NB4 (cell line): Measurements from ENCODE around the gene SPRED1.
A peak's percentile ranks its signal among the peaks of the same experiment; 100 is the strongest.

Experiments used
- DNase-seq: peaks from one replicate; pipeline ENCODE4 v3.0.0; 2010; ENCODE audit warnings: low read depth
- H3K4me3 ChIP-seq: one replicate; pipeline ENCODE4 v1.5.1; 2011; ENCODE audit warnings: mild to moderate bottlenecking, low read depth, low read length, moderate library complexity
- MAX ChIP-seq: IDR thresholded peaks from 2 replicates; pipeline ENCODE4 v1.6.1; 2011; ENCODE audit warnings: low read depth, low read length
- MYC ChIP-seq: IDR thresholded peaks from 2 replicates; pipeline ENCODE4 v1.6.1; 2011; ENCODE audit warnings: low read depth, low read length
- POLR2A ChIP-seq: IDR thresholded peaks from 2 replicates; pipeline ENCODE4 v1.6.1; 2011; ENCODE audit warnings: mild to moderate bottlenecking; ENCODE audit not compliant: insufficient read length; ENCODE audit errors: extremely low read depth
- TF ChIP-seq, protein P1 (sequence below): IDR thresholded peaks from one replicate; pipeline ENCODE4 v1.5.1; 2012; ENCODE audit warnings: low read depth, low read length

Gene SPRED1

GRCh38 chr15:38374556-38374955, 121.9 kb downstream of the SPRED1 start:
- no peak for TF ChIP-seq POLR2A
- no peak for TF ChIP-seq MAX
- TF ChIP-seq MYC = no peak
- TF ChIP-seq, protein P1, sequence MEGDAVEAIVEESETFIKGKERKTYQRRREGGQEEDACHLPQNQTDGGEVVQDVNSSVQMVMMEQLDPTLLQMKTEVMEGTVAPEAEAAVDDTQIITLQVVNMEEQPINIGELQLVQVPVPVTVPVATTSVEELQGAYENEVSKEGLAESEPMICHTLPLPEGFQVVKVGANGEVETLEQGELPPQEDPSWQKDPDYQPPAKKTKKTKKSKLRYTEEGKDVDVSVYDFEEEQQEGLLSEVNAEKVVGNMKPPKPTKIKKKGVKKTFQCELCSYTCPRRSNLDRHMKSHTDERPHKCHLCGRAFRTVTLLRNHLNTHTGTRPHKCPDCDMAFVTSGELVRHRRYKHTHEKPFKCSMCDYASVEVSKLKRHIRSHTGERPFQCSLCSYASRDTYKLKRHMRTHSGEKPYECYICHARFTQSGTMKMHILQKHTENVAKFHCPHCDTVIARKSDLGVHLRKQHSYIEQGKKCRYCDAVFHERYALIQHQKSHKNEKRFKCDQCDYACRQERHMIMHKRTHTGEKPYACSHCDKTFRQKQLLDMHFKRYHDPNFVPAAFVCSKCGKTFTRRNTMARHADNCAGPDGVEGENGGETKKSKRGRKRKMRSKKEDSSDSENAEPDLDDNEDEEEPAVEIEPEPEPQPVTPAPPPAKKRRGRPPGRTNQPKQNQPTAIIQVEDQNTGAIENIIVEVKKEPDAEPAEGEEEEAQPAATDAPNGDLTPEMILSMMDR = no peak
- H3K4me3 ChIP-seq = no peak overlapping the region
- DNase-seq = no peak

DNA sequence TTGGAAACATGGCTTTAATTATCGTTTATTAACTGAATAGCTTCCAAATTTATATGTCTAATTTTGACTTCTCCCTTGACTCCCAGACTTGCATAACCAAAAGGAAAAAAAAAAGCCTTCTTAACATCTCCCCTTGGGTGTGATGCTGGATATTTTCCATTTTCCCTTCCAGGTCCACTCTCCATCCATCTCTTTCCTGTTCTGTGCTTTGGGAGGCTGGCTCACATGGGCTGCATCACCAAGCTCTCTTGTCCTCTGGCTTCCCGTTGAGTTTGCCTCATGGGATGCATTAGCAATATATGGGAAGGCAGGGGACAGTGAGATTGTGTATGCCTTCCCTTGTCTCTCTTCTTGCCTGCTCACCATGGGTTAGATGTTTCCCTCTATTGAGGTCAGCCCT, 123.4 kb downstream of the SPRED1 start:
- TF ChIP-seq MAX = no peak
- no peak for TF ChIP-seq POLR2A
- TF ChIP-seq MYC = no peak
- TF ChIP-seq, protein P1 = no peak
- no peak overlapping the region for H3K4me3 ChIP-seq
- no peak for DNase-seq

- DNase-seq = no peak
- no peak for TF ChIP-seq POLR2A
- TF ChIP-seq, protein P1 = no peak
- no peak for TF ChIP-seq MAX
- no peak for TF ChIP-seq MYC
- no peak overlapping the region for H3K4me3 ChIP-seq
Measured at GRCh38 chr15:38377636-38378035, 125.0 kb downstream of the SPRED1 start.

DNA sequence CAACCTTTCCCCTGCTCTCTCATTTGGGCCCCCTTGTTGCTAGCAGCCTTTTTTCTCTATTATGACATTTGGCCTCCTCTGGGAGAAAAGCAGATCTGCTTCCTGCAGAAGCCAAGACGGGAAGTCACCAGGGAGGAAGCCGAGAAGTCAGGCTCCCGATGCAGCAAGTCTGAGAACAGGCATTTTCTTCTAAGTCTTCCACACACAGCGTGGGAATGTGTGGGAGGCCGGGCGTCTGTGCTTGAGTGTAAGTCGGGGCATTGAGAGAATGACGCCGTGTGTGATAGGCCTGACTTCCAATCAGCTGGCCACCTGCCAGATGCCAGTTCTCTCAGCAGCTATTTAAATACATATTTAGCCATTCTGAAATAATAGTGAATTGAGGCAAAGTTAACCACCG, 125.5 kb downstream of the SPRED1 start:
- TF ChIP-seq, protein P1 = no peak
- TF ChIP-seq MYC = no peak
- TF ChIP-seq POLR2A = no peak
- TF ChIP-seq MAX = no peak
- peak; percentile 2 for DNase-seq

DNA sequence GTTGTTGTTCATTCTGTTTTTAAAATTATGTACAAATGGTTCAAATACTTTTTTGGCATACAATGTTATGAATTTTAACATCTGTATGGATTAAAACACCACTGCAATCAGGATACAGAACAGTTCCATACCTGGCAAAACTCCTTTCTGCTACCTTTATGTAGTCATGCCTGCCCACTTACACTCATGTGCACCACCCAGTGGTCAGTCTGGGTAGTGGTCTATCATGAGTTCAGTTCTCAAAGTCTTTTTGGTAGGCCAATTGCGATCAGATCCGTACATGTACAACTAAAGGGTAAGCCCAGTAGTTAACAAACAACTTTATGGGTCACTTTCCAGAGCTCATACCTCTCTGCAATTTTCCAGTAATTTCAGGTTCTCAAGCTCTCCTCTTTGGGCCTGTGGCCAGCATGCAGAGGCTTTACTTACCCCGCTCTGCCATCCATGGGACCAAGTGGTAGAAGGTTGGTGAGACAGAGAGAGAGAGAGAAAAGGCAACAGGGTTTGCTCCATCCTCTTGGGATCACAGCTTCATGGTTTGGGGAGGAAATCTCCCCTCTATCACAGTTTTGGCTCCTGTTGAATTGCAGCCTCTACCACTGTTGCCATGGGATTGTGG, 137.4 kb downstream of the SPRED1 start:
- TF ChIP-seq POLR2A (no peak), MYC (no peak), MAX (0 out of 2 replicates have a peak, but pooled peaks have one; percentile 18)
- TF ChIP-seq, protein P1 = peak; percentile 89
- DNase-seq = peak; percentile 54
- H3K4me3 ChIP-seq = no peak overlapping the region

More for the DNA sequence above, 125.5 kb downstream of the SPRED1 start:
- H3K4me3 ChIP-seq = no peak overlapping the region
